H1 (cell line): Measurements from ENCODE around the gene TGOLN2. TPM values are rescaled to one million over a fixed set of nuclear protein-coding genes. Genes with fewer than 3 reads are reported as not detected.

Experiments
- ATF3 ChIP-seq: IDR thresholded peaks from 2 replicates; pipeline ENCODE4 v1.6.1; 2011; ENCODE audit warnings: low read depth, mild to moderate bottlenecking, low read length; ENCODE audit not compliant: insufficient read depth
- BRCA1 ChIP-seq: IDR thresholded peaks from 2 replicates; pipeline ENCODE4 v1.6.1; 2012; ENCODE audit warnings: low read depth, low read length, improper control_type of control experiment
- CTBP2 ChIP-seq: IDR thresholded peaks from 2 replicates; pipeline ENCODE4 v1.7.0; 2011; ENCODE audit warnings: borderline replicate concordance, mild to moderate bottlenecking, moderate library complexity, mixed read lengths, low read length; ENCODE audit not compliant: insufficient read depth, insufficient read length
- FOSL1 ChIP-seq: IDR thresholded peaks from 2 replicates; pipeline ENCODE4 v1.6.1; 2011; ENCODE audit warnings: mild to moderate bottlenecking, low read depth, low read length, moderate library complexity; ENCODE audit not compliant: insufficient read depth
- HDAC6 ChIP-seq: IDR thresholded peaks from one replicate; pipeline ENCODE4 v1.7.1; 2012; ENCODE audit warnings: low read depth, mild to moderate bottlenecking, inconsistent platforms, low read length, moderate library complexity
- JUN ChIP-seq: IDR thresholded peaks from 2 replicates; pipeline ENCODE4 v1.6.1; 2011; ENCODE audit warnings: low read depth, mild to moderate bottlenecking, improper control_type of control experiment, low read length
- POLR2AphosphoS5 ChIP-seq: IDR thresholded peaks from 2 replicates; pipeline ENCODE4 v1.6.1; 2011; ENCODE audit warnings: low read depth, low read length
- SIX5 ChIP-seq: IDR thresholded peaks from 2 replicates; pipeline ENCODE4 v1.6.1; 2011; ENCODE audit warnings: mild to moderate bottlenecking, low read depth, low read length
- SP4 ChIP-seq: IDR thresholded peaks from 2 replicates; pipeline ENCODE4 v1.6.1; 2012; ENCODE audit warnings: low read length, inconsistent platforms
- TCF12 ChIP-seq: IDR thresholded peaks from 2 replicates; pipeline ENCODE4 v1.6.1; 2011; ENCODE audit warnings: low read depth, mild to moderate bottlenecking, low read length
- polyA plus RNA-seq, 7 experiments: library from polyadenylated mRNA; depleted of rRNA in 3 of 7; stranded (reverse) in 5 of 7; unstranded in 2 of 7; fragments of >200 nt in 5 of 7; fragments of 200-250 nt in 2 of 7; gene quantifications; 1 replicate in 5 of 7; 2 replicates in 1 of 7; 4 replicates in 1 of 7; pipeline versions ENCODE4 v1.2.1 to v1.2.3, GENCODE V29; 2011 to 2013; ENCODE audit warnings: missing spikeins in 2 of 7, mixed read lengths in 2 of 7
- total RNA-seq: library from RNA; stranded (reverse); fragmentation: NEBNext Ultra II Directional; extraction: Animal tissue kit (Norgen Biotek cat#: 25700); gene quantifications from 2 replicates; pipeline ENCODE4 v1.2.1, GENCODE V29; 2021
- TF ChIP-seq, protein P1 (sequence below): fragments of 300-600 bp; sonication (generic); IDR thresholded peaks from 2 replicates; pipeline ENCODE4 v1.7.1; 2012; ENCODE audit warnings: low read length, moderate library complexity, mild to moderate bottlenecking, inconsistent platforms; ENCODE audit not compliant: insufficient replicate concordance

The TGOLN2 gene
- total and polyA plus RNA-seq, 2 of the 8 experiments (the other 6 are each of a cell fraction or from before 2014, with no cell fraction given): 33.9 to 38.9 TPM

- TF ChIP-seq, protein P1, sequence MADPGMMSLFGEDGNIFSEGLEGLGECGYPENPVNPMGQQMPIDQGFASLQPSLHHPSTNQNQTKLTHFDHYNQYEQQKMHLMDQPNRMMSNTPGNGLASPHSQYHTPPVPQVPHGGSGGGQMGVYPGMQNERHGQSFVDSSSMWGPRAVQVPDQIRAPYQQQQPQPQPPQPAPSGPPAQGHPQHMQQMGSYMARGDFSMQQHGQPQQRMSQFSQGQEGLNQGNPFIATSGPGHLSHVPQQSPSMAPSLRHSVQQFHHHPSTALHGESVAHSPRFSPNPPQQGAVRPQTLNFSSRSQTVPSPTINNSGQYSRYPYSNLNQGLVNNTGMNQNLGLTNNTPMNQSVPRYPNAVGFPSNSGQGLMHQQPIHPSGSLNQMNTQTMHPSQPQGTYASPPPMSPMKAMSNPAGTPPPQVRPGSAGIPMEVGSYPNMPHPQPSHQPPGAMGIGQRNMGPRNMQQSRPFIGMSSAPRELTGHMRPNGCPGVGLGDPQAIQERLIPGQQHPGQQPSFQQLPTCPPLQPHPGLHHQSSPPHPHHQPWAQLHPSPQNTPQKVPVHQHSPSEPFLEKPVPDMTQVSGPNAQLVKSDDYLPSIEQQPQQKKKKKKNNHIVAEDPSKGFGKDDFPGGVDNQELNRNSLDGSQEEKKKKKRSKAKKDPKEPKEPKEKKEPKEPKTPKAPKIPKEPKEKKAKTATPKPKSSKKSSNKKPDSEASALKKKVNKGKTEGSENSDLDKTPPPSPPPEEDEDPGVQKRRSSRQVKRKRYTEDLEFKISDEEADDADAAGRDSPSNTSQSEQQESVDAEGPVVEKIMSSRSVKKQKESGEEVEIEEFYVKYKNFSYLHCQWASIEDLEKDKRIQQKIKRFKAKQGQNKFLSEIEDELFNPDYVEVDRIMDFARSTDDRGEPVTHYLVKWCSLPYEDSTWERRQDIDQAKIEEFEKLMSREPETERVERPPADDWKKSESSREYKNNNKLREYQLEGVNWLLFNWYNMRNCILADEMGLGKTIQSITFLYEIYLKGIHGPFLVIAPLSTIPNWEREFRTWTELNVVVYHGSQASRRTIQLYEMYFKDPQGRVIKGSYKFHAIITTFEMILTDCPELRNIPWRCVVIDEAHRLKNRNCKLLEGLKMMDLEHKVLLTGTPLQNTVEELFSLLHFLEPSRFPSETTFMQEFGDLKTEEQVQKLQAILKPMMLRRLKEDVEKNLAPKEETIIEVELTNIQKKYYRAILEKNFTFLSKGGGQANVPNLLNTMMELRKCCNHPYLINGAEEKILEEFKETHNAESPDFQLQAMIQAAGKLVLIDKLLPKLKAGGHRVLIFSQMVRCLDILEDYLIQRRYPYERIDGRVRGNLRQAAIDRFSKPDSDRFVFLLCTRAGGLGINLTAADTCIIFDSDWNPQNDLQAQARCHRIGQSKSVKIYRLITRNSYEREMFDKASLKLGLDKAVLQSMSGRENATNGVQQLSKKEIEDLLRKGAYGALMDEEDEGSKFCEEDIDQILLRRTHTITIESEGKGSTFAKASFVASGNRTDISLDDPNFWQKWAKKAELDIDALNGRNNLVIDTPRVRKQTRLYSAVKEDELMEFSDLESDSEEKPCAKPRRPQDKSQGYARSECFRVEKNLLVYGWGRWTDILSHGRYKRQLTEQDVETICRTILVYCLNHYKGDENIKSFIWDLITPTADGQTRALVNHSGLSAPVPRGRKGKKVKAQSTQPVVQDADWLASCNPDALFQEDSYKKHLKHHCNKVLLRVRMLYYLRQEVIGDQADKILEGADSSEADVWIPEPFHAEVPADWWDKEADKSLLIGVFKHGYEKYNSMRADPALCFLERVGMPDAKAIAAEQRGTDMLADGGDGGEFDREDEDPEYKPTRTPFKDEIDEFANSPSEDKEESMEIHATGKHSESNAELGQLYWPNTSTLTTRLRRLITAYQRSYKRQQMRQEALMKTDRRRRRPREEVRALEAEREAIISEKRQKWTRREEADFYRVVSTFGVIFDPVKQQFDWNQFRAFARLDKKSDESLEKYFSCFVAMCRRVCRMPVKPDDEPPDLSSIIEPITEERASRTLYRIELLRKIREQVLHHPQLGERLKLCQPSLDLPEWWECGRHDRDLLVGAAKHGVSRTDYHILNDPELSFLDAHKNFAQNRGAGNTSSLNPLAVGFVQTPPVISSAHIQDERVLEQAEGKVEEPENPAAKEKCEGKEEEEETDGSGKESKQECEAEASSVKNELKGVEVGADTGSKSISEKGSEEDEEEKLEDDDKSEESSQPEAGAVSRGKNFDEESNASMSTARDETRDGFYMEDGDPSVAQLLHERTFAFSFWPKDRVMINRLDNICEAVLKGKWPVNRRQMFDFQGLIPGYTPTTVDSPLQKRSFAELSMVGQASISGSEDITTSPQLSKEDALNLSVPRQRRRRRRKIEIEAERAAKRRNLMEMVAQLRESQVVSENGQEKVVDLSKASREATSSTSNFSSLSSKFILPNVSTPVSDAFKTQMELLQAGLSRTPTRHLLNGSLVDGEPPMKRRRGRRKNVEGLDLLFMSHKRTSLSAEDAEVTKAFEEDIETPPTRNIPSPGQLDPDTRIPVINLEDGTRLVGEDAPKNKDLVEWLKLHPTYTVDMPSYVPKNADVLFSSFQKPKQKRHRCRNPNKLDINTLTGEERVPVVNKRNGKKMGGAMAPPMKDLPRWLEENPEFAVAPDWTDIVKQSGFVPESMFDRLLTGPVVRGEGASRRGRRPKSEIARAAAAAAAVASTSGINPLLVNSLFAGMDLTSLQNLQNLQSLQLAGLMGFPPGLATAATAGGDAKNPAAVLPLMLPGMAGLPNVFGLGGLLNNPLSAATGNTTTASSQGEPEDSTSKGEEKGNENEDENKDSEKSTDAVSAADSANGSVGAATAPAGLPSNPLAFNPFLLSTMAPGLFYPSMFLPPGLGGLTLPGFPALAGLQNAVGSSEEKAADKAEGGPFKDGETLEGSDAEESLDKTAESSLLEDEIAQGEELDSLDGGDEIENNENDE: no peak
- no peak for TF ChIP-seq JUN
- TF ChIP-seq ATF3: no peak
- no peak for TF ChIP-seq SP4
- TF ChIP-seq FOSL1: no peak
- no peak for TF ChIP-seq HDAC6
- no peak for TF ChIP-seq TCF12
- TF ChIP-seq BRCA1: no peak
- TF ChIP-seq POLR2AphosphoS5: no peak
- TF ChIP-seq CTBP2: no peak
- TF ChIP-seq SIX5: no peak
These were observed 44.9 kb downstream of the TGOLN2 start (continued) for GRCh38 chr2:85282914-85283313.
